ENCODE results near the gene PLOD1.

PLOD1 gene

DNA sequence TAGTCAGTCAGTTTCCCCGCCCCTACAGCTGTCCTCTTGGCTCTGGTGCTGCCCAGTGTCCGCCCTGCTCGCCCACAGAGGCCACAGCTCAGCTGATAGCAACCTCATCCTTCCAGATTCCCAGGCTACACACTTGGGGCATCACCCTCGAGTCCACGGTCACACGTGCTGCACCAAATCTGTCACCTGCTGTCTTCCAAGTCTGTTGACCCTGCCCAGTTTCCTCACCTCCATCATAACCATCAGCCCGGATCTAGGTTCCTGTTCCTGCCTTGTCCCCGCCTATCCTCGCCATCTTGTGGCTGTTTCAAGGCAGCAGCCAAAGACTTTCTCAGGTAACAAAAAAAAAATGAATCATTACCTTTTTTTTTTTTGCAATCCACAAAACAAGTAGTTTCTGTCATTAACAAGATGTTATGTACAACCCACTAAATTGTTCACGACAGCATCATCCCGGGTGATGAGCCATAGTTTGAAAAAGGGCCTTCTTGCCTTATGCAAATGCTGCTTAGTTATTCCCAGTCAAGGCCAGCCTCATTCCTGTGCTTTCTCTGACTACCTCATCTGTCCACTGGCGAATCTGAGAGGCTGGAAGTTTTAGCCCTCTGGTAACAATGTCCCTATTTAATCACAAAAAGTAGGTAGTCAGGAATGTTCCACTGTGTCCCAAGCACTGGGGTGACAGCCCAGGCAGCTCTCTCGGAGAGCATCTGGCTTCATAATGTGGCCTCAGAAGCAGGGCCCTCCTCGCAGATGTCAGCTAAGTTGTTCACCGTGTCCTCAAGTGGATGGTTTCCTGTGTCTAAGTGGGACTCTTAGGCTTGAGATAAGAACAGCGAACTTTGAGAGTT lies 79.8 kb downstream of the PLOD1 start:
- no peak overlapping the region for H3K9ac ChIP-seq (ENCODE audit: low read length)
- no peak overlapping the region for H3K27ac ChIP-seq (ENCODE audit: low read depth, low read length)

DNA sequence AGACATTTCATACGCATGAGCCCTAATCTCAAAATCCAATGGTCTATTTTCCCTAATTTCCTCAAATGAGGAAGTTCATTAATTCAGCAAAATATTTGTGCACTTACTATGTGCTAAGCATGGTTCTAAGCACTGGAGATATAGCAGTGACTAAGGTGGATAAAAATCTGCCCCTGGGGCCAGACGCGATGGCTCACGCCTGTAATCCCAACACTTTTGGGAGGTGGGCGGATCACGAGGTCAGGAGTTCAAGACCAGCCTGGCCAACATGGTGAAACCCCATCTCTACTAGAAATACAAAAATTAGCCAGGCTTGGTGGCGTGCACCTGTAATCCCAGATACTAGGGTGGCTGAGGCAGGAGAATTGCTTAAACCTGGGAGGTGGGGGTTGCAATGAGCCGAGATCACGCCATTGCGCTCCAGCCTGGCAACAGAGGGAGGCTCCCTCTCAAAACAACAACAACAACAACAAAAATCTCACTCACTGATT lies 80.5 kb downstream of the PLOD1 start:
- Histone ChIP-seq H4K20me1 (ENCODE audit: low read depth, low read length) (no peaks in the 10 kb centered on the region), H3K4me2 (ENCODE audit: low read depth, low read length, poor library complexity, severe bottlenecking) (no peak overlapping the region), H3K9me2 (replicated peaks; ENCODE audit: insufficient read depth, low read length) (no peaks in the 10 kb centered on the region), H3K27ac (ENCODE audit: low read depth, low read length) (no peak overlapping the region), H3F3A (ENCODE audit: insufficient read depth) (peaks cover 9% of the 10 kb centered on the region), H3K27me3 (ENCODE audit: low read length) (no peaks in the 10 kb centered on the region), H3K9me3 (ENCODE audit: insufficient read depth, low read length) (no peaks in the 10 kb centered on the region), H3K9ac (ENCODE audit: low read length) (no peak overlapping the region), H3K36me3 (ENCODE audit: low read length) (no peaks in the 10 kb centered on the region), H3K79me2 (ENCODE audit: insufficient read depth, low read length) (peaks cover 6% of the 10 kb centered on the region; the same call in 1 of the 2 replicates), H2AFZ (ENCODE audit: low read depth, low read length, severe bottlenecking) (no peak overlapping the region), H3K4me3 (ENCODE audit: insufficient read depth, low read length, poor library complexity, severe bottlenecking) (no peak overlapping the region)
- TF ChIP-seq EZH2phosphoT487 (conservative IDR thresholded peaks at IDR 0.05; ENCODE audit: low read length), result no peak
- TF ChIP-seq, protein P1, sequence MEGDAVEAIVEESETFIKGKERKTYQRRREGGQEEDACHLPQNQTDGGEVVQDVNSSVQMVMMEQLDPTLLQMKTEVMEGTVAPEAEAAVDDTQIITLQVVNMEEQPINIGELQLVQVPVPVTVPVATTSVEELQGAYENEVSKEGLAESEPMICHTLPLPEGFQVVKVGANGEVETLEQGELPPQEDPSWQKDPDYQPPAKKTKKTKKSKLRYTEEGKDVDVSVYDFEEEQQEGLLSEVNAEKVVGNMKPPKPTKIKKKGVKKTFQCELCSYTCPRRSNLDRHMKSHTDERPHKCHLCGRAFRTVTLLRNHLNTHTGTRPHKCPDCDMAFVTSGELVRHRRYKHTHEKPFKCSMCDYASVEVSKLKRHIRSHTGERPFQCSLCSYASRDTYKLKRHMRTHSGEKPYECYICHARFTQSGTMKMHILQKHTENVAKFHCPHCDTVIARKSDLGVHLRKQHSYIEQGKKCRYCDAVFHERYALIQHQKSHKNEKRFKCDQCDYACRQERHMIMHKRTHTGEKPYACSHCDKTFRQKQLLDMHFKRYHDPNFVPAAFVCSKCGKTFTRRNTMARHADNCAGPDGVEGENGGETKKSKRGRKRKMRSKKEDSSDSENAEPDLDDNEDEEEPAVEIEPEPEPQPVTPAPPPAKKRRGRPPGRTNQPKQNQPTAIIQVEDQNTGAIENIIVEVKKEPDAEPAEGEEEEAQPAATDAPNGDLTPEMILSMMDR (IDR thresholded peaks at IDR 0.05; ENCODE audit: insufficient read depth, low read length, poor library complexity, severe bottlenecking), result no peak

More for the DNA sequence above, 79.8 kb downstream of the PLOD1 start:
- Histone ChIP-seq H3F3A (ENCODE audit: insufficient read depth) (peaks cover 9% of the 10 kb centered on the region), H3K36me3 (ENCODE audit: low read length) (no peaks in the 10 kb centered on the region), H3K4me3 (ENCODE audit: insufficient read depth, low read length, poor library complexity, severe bottlenecking) (no peak overlapping the region), H3K9me2 (replicated peaks; ENCODE audit: insufficient read depth, low read length) (no peaks in the 10 kb centered on the region), H3K79me2 (ENCODE audit: insufficient read depth, low read length) (no peaks in the 10 kb centered on the region; the same call in 1 of the 2 replicates), H3K4me2 (ENCODE audit: low read depth, low read length, poor library complexity, severe bottlenecking) (no peak overlapping the region), H3K9me3 (ENCODE audit: insufficient read depth, low read length) (no peaks in the 10 kb centered on the region), H4K20me1 (ENCODE audit: low read depth, low read length) (no peaks in the 10 kb centered on the region), H3K27me3 (ENCODE audit: low read length) (no peaks in the 10 kb centered on the region), H2AFZ (ENCODE audit: low read depth, low read length, severe bottlenecking) (no peak overlapping the region)
- no peak for TF ChIP-seq EZH2phosphoT487 (conservative IDR thresholded peaks at IDR 0.05; ENCODE audit: low read length)
- TF ChIP-seq, protein P1 (IDR thresholded peaks at IDR 0.05; ENCODE audit: insufficient read depth, low read length, poor library complexity, severe bottlenecking), result no peak

DNA sequence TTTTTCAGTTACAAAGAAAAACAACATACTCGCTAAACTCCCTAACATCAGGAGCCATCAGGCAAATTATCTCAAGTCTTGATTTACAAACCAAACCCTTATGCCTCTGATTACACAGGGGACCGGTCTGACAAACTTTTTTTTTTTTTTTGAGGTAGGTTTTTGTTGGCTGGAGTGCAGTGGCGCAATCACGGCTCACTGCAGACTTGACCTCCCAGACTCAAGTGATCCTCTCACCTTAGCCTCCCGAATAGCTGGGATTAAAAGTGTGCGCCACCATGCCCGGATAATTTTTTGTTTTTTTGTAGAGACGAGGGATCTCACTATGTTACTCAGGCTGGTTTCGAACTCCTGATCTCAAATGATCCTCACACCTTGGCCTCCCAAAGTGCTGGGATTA lies 81.0 kb downstream of the PLOD1 start:
- Histone ChIP-seq H3K9me2 (replicated peaks; ENCODE audit: insufficient read depth, low read length) (no peaks in the 10 kb centered on the region), H3K9ac (ENCODE audit: low read length) (no peak overlapping the region), H3F3A (ENCODE audit: insufficient read depth) (peaks cover 9% of the 10 kb centered on the region), H3K27ac (ENCODE audit: low read depth, low read length) (no peak overlapping the region), H3K27me3 (ENCODE audit: low read length) (no peaks in the 10 kb centered on the region), H3K79me2 (ENCODE audit: insufficient read depth, low read length) (peaks cover 8% of the 10 kb centered on the region; the same call in 1 of the 2 replicates), H2AFZ (ENCODE audit: low read depth, low read length, severe bottlenecking) (no peak overlapping the region), H3K9me3 (ENCODE audit: insufficient read depth, low read length) (no peaks in the 10 kb centered on the region), H3K4me2 (ENCODE audit: low read depth, low read length, poor library complexity, severe bottlenecking) (no peak overlapping the region), H3K36me3 (ENCODE audit: low read length) (no peaks in the 10 kb centered on the region), H4K20me1 (ENCODE audit: low read depth, low read length) (no peaks in the 10 kb centered on the region), H3K4me3 (ENCODE audit: insufficient read depth, low read length, poor library complexity, severe bottlenecking) (no peak overlapping the region)
- no peak for TF ChIP-seq EZH2phosphoT487 (conservative IDR thresholded peaks at IDR 0.05; ENCODE audit: low read length)
- TF ChIP-seq, protein P1 (IDR thresholded peaks at IDR 0.05; ENCODE audit: insufficient read depth, low read length, poor library complexity, severe bottlenecking), result no peak
